Measurements from ENCODE around the gene JAML. TPM values are rescaled to one million over a fixed set of nuclear protein-coding genes. Genes with fewer than 3 reads are reported as not detected.
A peak's percentile ranks its signal among the peaks of the same experiment; 100 is the strongest.

The JAML gene
- polyA plus RNA-seq, 1 donor (not counting 4 experiments of a cell fraction or from before 2014, with no cell fraction given): 0.01 TPM

DNA sequence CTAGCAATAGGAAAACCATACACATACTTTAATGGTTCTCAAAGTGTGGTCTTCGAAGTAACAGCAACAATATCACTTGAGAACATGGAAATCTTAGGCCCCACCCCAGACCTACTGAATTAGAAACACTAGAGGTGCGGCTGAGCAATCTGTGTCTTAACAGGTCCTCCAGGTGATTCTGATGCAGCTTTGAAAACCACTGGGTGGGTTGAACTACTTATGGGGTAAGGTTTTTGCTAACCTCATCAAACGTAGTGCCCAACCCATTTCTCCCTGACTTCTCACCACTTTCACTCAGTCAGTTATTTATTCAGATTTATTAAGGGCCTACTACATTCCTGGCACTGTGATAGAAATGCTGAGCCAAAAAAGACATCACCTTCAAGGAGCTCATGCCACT is 35.5 kb upstream of the JAML start:
- peaks cover 30 to 54% of the 10 kb centered on the region in 2 experiments for H3K36me3 ChIP-seq (ENCODE audit: control insufficient read depth in 2 of 2, extremely low read depth in 1 of 2, insufficient read depth in 2 of 2, low read length in 2 of 2)
- H3K9me3 ChIP-seq (ENCODE audit: control insufficient read depth, low read depth, low read length): no peaks in the 10 kb centered on the region
- dilution Hi-C loops (cut with MboI; ENCODE audit: extremely low pct_ligation_motif_present, low sequenced_read_pairs): no loop called here
- H3K9me1 ChIP-seq (ENCODE audit: control insufficient read depth, extremely low read depth, insufficient read depth, low read length): no peaks in the 10 kb centered on the region
- H2AFZ ChIP-seq (ENCODE audit: control insufficient read depth, low read length): no peak overlapping the region
- H3K27me3 ChIP-seq (ENCODE audit: control insufficient read depth, extremely low read depth, insufficient read depth, low read length): no peaks in the 10 kb centered on the region
- peaks cover 34% of the 10 kb centered on the region for H3K4me1 ChIP-seq (ENCODE audit: control insufficient read depth, extremely low read depth, insufficient read depth, low read length)
- peak overlapping the region in 1 of 3 experiments; percentile 4 for H3K4me3 ChIP-seq (ENCODE audit: control insufficient read depth in 2 of 3, extremely low read depth in 1 of 3, insufficient read depth in 2 of 3, low read depth in 1 of 3, low read length in 3 of 3)
- no peak for DNase-seq (ENCODE audit: low read depth, low spot score)
- no peak for FAIRE-seq
- H3K79me2 ChIP-seq (ENCODE audit: control insufficient read depth, insufficient read depth, low read length): peaks cover 33% of the 10 kb centered on the region
- H3K27ac ChIP-seq (ENCODE audit: control insufficient read depth, insufficient read depth, low read length): no peak overlapping the region
- TF ChIP-seq EZH2 (IDR thresholded peaks at IDR 0.05; ENCODE audit: low read length): no peak
- TF ChIP-seq, protein P1, sequence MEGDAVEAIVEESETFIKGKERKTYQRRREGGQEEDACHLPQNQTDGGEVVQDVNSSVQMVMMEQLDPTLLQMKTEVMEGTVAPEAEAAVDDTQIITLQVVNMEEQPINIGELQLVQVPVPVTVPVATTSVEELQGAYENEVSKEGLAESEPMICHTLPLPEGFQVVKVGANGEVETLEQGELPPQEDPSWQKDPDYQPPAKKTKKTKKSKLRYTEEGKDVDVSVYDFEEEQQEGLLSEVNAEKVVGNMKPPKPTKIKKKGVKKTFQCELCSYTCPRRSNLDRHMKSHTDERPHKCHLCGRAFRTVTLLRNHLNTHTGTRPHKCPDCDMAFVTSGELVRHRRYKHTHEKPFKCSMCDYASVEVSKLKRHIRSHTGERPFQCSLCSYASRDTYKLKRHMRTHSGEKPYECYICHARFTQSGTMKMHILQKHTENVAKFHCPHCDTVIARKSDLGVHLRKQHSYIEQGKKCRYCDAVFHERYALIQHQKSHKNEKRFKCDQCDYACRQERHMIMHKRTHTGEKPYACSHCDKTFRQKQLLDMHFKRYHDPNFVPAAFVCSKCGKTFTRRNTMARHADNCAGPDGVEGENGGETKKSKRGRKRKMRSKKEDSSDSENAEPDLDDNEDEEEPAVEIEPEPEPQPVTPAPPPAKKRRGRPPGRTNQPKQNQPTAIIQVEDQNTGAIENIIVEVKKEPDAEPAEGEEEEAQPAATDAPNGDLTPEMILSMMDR (optimal IDR thresholded peaks at IDR 0.05 in 1 of 3, IDR thresholded peaks at IDR 0.05 in 1 of 3, conservative IDR thresholded peaks at IDR 0.05 in 1 of 3; ENCODE audit: extremely low read depth in 1 of 3, insufficient read depth in 2 of 3, low read length in 3 of 3): no peak
- H4K20me1 ChIP-seq (ENCODE audit: control insufficient read depth, extremely low read depth, insufficient read depth, low read length): no peaks in the 10 kb centered on the region
- peak overlapping the region; percentile 97 for H3K4me2 ChIP-seq (ENCODE audit: control insufficient read depth, extremely low read depth, insufficient read depth, low read depth, low read length)
- no peak overlapping the region for H3K9ac ChIP-seq (ENCODE audit: control insufficient read depth, extremely low read depth, insufficient read depth, low read length)

DNA sequence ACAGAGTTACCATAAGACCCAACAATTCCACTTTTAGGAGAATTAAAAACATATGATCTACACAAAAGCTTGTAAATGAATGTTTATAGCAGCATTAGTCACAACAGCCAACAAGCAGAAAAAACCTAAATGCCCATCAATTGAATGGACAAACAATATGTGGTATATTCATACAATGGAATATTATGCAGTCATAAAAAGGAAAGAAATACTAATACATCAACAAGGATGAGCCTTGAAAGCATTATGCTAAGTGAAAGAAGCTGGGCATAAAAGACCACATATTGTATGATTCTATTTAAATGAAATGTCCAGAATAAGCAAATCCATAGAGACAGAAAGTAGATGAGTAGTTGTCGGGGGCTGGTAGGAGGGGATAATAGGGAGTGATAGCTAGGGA is 34.3 kb upstream of the JAML start:
- Histone ChIP-seq H3K9ac (ENCODE audit: control insufficient read depth, extremely low read depth, insufficient read depth, low read length) (no peak overlapping the region), H3K9me3 (ENCODE audit: control insufficient read depth, low read depth, low read length) (no peaks in the 10 kb centered on the region), H2AFZ (ENCODE audit: control insufficient read depth, low read length) (no peak overlapping the region), H3K79me2 (ENCODE audit: control insufficient read depth, insufficient read depth, low read length) (peaks cover 33% of the 10 kb centered on the region), H3K4me1 (ENCODE audit: control insufficient read depth, extremely low read depth, insufficient read depth, low read length) (peaks cover 27% of the 10 kb centered on the region), H3K9me1 (ENCODE audit: control insufficient read depth, extremely low read depth, insufficient read depth, low read length) (no peaks in the 10 kb centered on the region), H3K36me3 (ENCODE audit: control insufficient read depth in 2 of 2, extremely low read depth in 1 of 2, insufficient read depth in 2 of 2, low read length in 2 of 2) (peaks cover 31 to 59% of the 10 kb centered on the region in 2 experiments), H3K4me3 (ENCODE audit: control insufficient read depth in 2 of 3, extremely low read depth in 1 of 3, insufficient read depth in 2 of 3, low read depth in 1 of 3, low read length in 3 of 3) (no peak overlapping the region), H3K27me3 (ENCODE audit: control insufficient read depth, extremely low read depth, insufficient read depth, low read length) (no peaks in the 10 kb centered on the region), H3K27ac (ENCODE audit: control insufficient read depth, insufficient read depth, low read length) (no peak overlapping the region), H4K20me1 (ENCODE audit: control insufficient read depth, extremely low read depth, insufficient read depth, low read length) (no peaks in the 10 kb centered on the region), H3K4me2 (ENCODE audit: control insufficient read depth, extremely low read depth, insufficient read depth, low read depth, low read length) (no peak overlapping the region)
- dilution Hi-C loops (cut with MboI; ENCODE audit: extremely low pct_ligation_motif_present, low sequenced_read_pairs): no loop called here
- DNase-seq (ENCODE audit: low read depth, low spot score) (no peak), FAIRE-seq (no peak)
- TF ChIP-seq, protein P1 (optimal IDR thresholded peaks at IDR 0.05 in 1 of 3, IDR thresholded peaks at IDR 0.05 in 1 of 3, conservative IDR thresholded peaks at IDR 0.05 in 1 of 3; ENCODE audit: extremely low read depth in 1 of 3, insufficient read depth in 2 of 3, low read length in 3 of 3): no peak
- TF ChIP-seq EZH2 (IDR thresholded peaks at IDR 0.05; ENCODE audit: low read length): no peak
